GM20000 (cell line): ENCODE results near the gene TNFAIP6.

Experiments
- DNase-seq: peaks from one replicate; pipeline ENCODE4 v3.0.0; 2012; ENCODE audit warnings: low spot score
- CTCF ChIP-seq: IDR thresholded peaks from 2 replicates; pipeline ENCODE4 v1.5.1; 2012; ENCODE audit warnings: mild to moderate bottlenecking, control low read depth; ENCODE audit errors: extremely low read depth, missing control alignments

The TNFAIP6 gene

GRCh38 chr2:151361674-151362370, 4.4 kb downstream of the TNFAIP6 start:
- no peak for DNase-seq
- no peak for TF ChIP-seq CTCF

GRCh38 chr2:151363709-151364108, 6.3 kb downstream of the TNFAIP6 start:
- DNase-seq, result peak; percentile 32
- TF ChIP-seq CTCF, result no peak

- TF ChIP-seq CTCF, result no peak
- DNase-seq, result no peak
Observed at GRCh38 chr2:151367571-151367970, 10.2 kb downstream of the TNFAIP6 start.

- TF ChIP-seq CTCF, result no peak
- peak; percentile 25 for DNase-seq
Observed at GRCh38 chr2:151374436-151374835, 17.0 kb downstream of the TNFAIP6 start.

GRCh38 chr2:151379169-151379568, 21.8 kb downstream of the TNFAIP6 start:
- no peak for TF ChIP-seq CTCF
- DNase-seq, result no peak

GRCh38 chr2:151380580-151381235, 23.3 kb downstream of the TNFAIP6 start:
- DNase-seq, result no peak
- TF ChIP-seq CTCF, result no peak

- no peak for DNase-seq
- no peak for TF ChIP-seq CTCF
Observed at GRCh38 chr2:151381266-151381665, 23.9 kb downstream of the TNFAIP6 start.
